HepG2 (cell line): ENCODE measurements around the gene TMPO. TPM values are rescaled to one million over a fixed set of nuclear protein-coding genes. Genes with fewer than 3 reads are reported as not detected.

Experiments used
- ATAC-seq: fragments of 200-7000 bp; cut with Tn5 transposase; 3 replicates; pipeline ENCODE4 v1.9.1; 2020; ENCODE audit warnings: mild to moderate bottlenecking, moderate library complexity
- BruUV-seq: library from RNA; stranded (reverse); fragments of 400-500 nt; replicated peaks from 2 replicates; lab custom pipeline; 2021; lab: Mats Ljungman, UMichigan
- CTCF ChIA-PET: fragments of 300-600 bp; formaldehyde crosslinking; extraction: SDS; loops from one replicate; lab custom pipeline; 2021; ENCODE audit warnings: low total read pairs, inconsistent platforms, low intra/inter-chr PET ratio; lab: Yijun Ruan, JAX
- POLR2A ChIA-PET: fragments of 350-600 bp; sonication (Branson Sonifier 250); formaldehyde crosslinking; loops from one replicate; lab custom pipeline; 2020; ENCODE audit warnings: antibody characterized with exemption, inconsistent platforms; lab: Yijun Ruan, JAX
- DNase-seq: peaks from one replicate; pipeline ENCODE4 v3.0.0-alpha.2; 2015; ENCODE audit warnings: low spot score
- FAIRE-seq: peaks from 3 replicates; lab custom pipeline; 2011; peaks lifted over from hg19 to GRCh38; lab: Jason Lieb, UNC
- H2AFZ ChIP-seq: one replicate; pipeline ENCODE4 v1.6.1; 2011; ENCODE audit warnings: low read length, inconsistent platforms
- H3K27ac ChIP-seq: fragments of 300-600 bp; 3 replicates; pipeline ENCODE4 v1.8.0; 2011; ENCODE audit warnings: mixed run types, mild to moderate bottlenecking, mixed read lengths, low read length, inconsistent platforms; ENCODE audit not compliant: insufficient read depth; ENCODE audit errors: extremely low read length
- H3K27me3 ChIP-seq, 2 experiments: fragments of 200-600 bp in 1 of 2; 2 replicates in 1 of 2; 3 replicates in 1 of 2; pipeline versions ENCODE4 v1.6.0 to v1.8.0; 2011; ENCODE audit warnings: low read length in 2 of 2, mild to moderate bottlenecking in 2 of 2, moderate library complexity in 2 of 2, inconsistent platforms in 1 of 2; ENCODE audit not compliant: insufficient read depth in 2 of 2, control insufficient read depth in 1 of 2
- H3K36me3 ChIP-seq, 2 experiments: fragments of 200-600 bp in 1 of 2; replicated peaks in 1 of 2; 2 replicates in 1 of 2; 3 replicates in 1 of 2; pipeline versions ENCODE4 v1.5.1 to v1.8.0; 2011; ENCODE audit warnings: low read length in 2 of 2, inconsistent platforms in 1 of 2; ENCODE audit not compliant: insufficient read depth in 2 of 2, control insufficient read depth in 1 of 2
- H3K4me1 ChIP-seq: 2 replicates; pipeline ENCODE4 v1.5.1; 2012; ENCODE audit warnings: low read length, inconsistent platforms; ENCODE audit not compliant: insufficient read depth
- H3K4me2 ChIP-seq: 2 replicates; pipeline ENCODE4 v1.6.0; 2011; ENCODE audit warnings: low read depth, low read length, inconsistent platforms
- H3K4me3 ChIP-seq, 3 experiments: fragments of 200-600 bp in 1 of 3; sonication (generic), shearing (Covaris generic) in 1 of 3; replicated peaks in 1 of 3; 2 replicates each; pipeline ENCODE4 v1.5.1; 2011 to 2016; ENCODE audit warnings: low read length in 3 of 3, inconsistent platforms in 2 of 3, low read depth in 2 of 3, mild to moderate bottlenecking in 2 of 3, control low read depth in 1 of 3, mixed read lengths in 1 of 3; ENCODE audit not compliant: insufficient read depth in 1 of 3
- H3K79me2 ChIP-seq: one replicate; pipeline ENCODE4 v1.6.1; 2011; ENCODE audit warnings: low read length, inconsistent platforms; ENCODE audit not compliant: insufficient read depth
- H3K9ac ChIP-seq: 2 replicates; pipeline ENCODE4 v1.6.0; 2011; ENCODE audit warnings: mild to moderate bottlenecking, low read depth, low read length, inconsistent platforms; ENCODE audit not compliant: insufficient read depth
- H3K9me3 ChIP-seq: 2 replicates; pipeline ENCODE4 v1.5.1; 2012; ENCODE audit warnings: mild to moderate bottlenecking, low read length
- H4K20me1 ChIP-seq: 2 replicates; pipeline ENCODE4 v1.6.0; 2011; ENCODE audit warnings: inconsistent platforms, mild to moderate bottlenecking, low read length, moderate library complexity; ENCODE audit not compliant: insufficient read depth
- BCL6 ChIP-seq: IDR thresholded peaks from 2 replicates; pipeline ENCODE4 v1.6.1; 2016; ENCODE audit warnings: missing genetic modification reagents, missing compliant biosample characterization
- E2F5 ChIP-seq: sonication (generic); formaldehyde crosslinking; conservative IDR thresholded peaks from 2 replicates; pipeline ENCODE4 v1.4.0; 2020; ENCODE audit warnings: missing genetic modification reagents
- MAZ ChIP-seq, 2 experiments: sonication (generic) in 1 of 2; formaldehyde crosslinking in 1 of 2; IDR thresholded peaks; 2 replicates each; pipeline versions ENCODE4 v1.5.0 to v1.6.1; 2012 to 2020; ENCODE audit warnings: low read depth in 2 of 2, mild to moderate bottlenecking in 2 of 2, borderline replicate concordance in 1 of 2, improper control_type of control experiment in 1 of 2, low read length in 1 of 2, missing genetic modification reagents in 1 of 2, moderate library complexity in 1 of 2
- NR3C1 ChIP-seq: sonication (generic); formaldehyde crosslinking; IDR thresholded peaks from 2 replicates; pipeline ENCODE4 v1.4.0; 2020; ENCODE audit warnings: missing genetic modification reagents
- PITX1 ChIP-seq: sonication (generic); formaldehyde crosslinking; IDR thresholded peaks from 2 replicates; pipeline ENCODE4 v1.5.1; 2020; ENCODE audit warnings: mild to moderate bottlenecking, missing genetic modification reagents
- SMC3 ChIP-seq: IDR thresholded peaks from 2 replicates; pipeline ENCODE4 v1.6.1; 2011; ENCODE audit warnings: low read length, improper control_type of control experiment
- ZNF407 ChIP-seq: sonication (generic); formaldehyde crosslinking; IDR thresholded peaks from one replicate; pipeline ENCODE4 v1.5.1; 2020; ENCODE audit warnings: mild to moderate bottlenecking, missing genetic modification reagents; ENCODE audit errors: not compliant biosample characterization
- ZNF703 ChIP-seq: sonication (generic); formaldehyde crosslinking; IDR thresholded peaks from 2 replicates; pipeline ENCODE4 v1.5.1; 2020; ENCODE audit warnings: missing genetic modification reagents, mild to moderate bottlenecking, moderate library complexity, borderline replicate concordance
- WGBS: methylation state at CpG from one replicate; pipeline ENCODE4 v1.1.6; 2017; ENCODE audit warnings: low lambda C conversion rate; 5-methylcytosine and 5-hydroxymethylcytosine counted together
- in situ Hi-C: cut with HindIII; loops from 2 replicates; pipeline ENCODE4 v1.10.0; 2017; ENCODE audit warnings: low pct_unique_long_range_greater_than_20kb; ENCODE audit not compliant: extremely low pct_ligation_motif_present
- intact Hi-C: fragments of 100-400 bp; cut with micrococcal nuclease; formaldehyde crosslinking; loops from one replicate; pipeline ENCODE4 v1.10.0; 2022; ENCODE audit not compliant: unreplicated experiment
- polyA plus RNA-seq, 8 experiments: library from polyadenylated mRNA; depleted of rRNA in 3 of 8; stranded (reverse) in 7 of 8; unstranded in 1 of 8; fragments of >200 nt; fragmentation: Illumina TruSeq in 4 of 8; extraction: Trizol in 4 of 8; gene quantifications; 2 replicates each; pipeline versions ENCODE4 v1.2.1 to v1.2.3, GENCODE V29; 2011 to 2016; ENCODE audit warnings: low read depth in 4 of 8, missing spikeins in 1 of 8, mixed read lengths in 1 of 8; ENCODE audit not compliant: insufficient read depth in 1 of 8
- total RNA-seq, 5 experiments: library from RNA; depleted of rRNA; stranded (reverse); fragments of >200 nt; fragmentation: Illumina TruSeq; extraction: Trizol; gene quantifications; 2 replicates each; pipeline ENCODE4 v1.2.3, GENCODE V29; 2016; ENCODE audit warnings: low read depth in 1 of 5
- TF ChIP-seq, protein P1 (sequence below): sonication (generic); formaldehyde crosslinking; IDR thresholded peaks from 2 replicates; pipeline ENCODE4 v1.5.1; 2020; ENCODE audit warnings: mild to moderate bottlenecking, moderate library complexity, missing genetic modification reagents
- TF ChIP-seq, protein P2 (sequence below): sonication (generic); formaldehyde crosslinking; conservative IDR thresholded peaks from 2 replicates; pipeline ENCODE4 v1.8.0; 2022; ENCODE audit warnings: mild to moderate bottlenecking, moderate library complexity, missing genetic modification reagents

TMPO gene
- total and polyA plus RNA-seq, 2 of the 13 experiments (the other 11 are each of a cell fraction or from before 2014, with no cell fraction given) = 24.2 to 167 TPM

- Histone ChIP-seq H3K9me3 (no peaks in the 10 kb centered on the region), H3K36me3 (peaks cover 2 to 32% of the 10 kb centered on the region in 2 experiments), H3K4me2 (no peak overlapping the region), H3K27me3 (no peaks in the 10 kb centered on the region), H3K79me2 (no peaks in the 10 kb centered on the region), H2AFZ (no peak overlapping the region), H4K20me1 (no peaks in the 10 kb centered on the region), H3K9ac (no peak overlapping the region), H3K4me1 (no peaks in the 10 kb centered on the region), H3K27ac (no peak overlapping the region), H3K4me3 (no peak overlapping the region)
- intact Hi-C loops (no loop called here), in situ Hi-C loops (no loop called here)
- ATAC-seq (no peak), FAIRE-seq (no peak), DNase-seq (no peak)
- CTCF ChIA-PET = no interaction called here
- WGBS = 96% methylated on average over 5 of the region's 5 CpGs
- POLR2A ChIA-PET = no interaction called here
- BruUV-seq = no TSS peak
- TF ChIP-seq SMC3 (no peak), MAZ (IDR thresholded peaks at IDR 0.05; ENCODE audit: borderline replicate concordance, low read depth, low read length) (no peak), MAZ (CRISPR knock-in tag; IDR thresholded peaks at IDR 0.05; ENCODE audit: low read depth) (no peak), NR3C1 (CRISPR knock-in tag) (no peak), ZNF703 (no peak), BCL6 (no peak), ZNF407 (no peak), PITX1 (CRISPR knock-in tag) (no peak), E2F5 (no peak)
- TF ChIP-seq, protein P1, sequence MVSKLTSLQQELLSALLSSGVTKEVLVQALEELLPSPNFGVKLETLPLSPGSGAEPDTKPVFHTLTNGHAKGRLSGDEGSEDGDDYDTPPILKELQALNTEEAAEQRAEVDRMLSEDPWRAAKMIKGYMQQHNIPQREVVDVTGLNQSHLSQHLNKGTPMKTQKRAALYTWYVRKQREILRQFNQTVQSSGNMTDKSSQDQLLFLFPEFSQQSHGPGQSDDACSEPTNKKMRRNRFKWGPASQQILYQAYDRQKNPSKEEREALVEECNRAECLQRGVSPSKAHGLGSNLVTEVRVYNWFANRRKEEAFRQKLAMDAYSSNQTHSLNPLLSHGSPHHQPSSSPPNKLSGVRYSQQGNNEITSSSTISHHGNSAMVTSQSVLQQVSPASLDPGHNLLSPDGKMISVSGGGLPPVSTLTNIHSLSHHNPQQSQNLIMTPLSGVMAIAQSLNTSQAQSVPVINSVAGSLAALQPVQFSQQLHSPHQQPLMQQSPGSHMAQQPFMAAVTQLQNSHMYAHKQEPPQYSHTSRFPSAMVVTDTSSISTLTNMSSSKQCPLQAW (CRISPR knock-in tag) = no peak
- TF ChIP-seq, protein P2, sequence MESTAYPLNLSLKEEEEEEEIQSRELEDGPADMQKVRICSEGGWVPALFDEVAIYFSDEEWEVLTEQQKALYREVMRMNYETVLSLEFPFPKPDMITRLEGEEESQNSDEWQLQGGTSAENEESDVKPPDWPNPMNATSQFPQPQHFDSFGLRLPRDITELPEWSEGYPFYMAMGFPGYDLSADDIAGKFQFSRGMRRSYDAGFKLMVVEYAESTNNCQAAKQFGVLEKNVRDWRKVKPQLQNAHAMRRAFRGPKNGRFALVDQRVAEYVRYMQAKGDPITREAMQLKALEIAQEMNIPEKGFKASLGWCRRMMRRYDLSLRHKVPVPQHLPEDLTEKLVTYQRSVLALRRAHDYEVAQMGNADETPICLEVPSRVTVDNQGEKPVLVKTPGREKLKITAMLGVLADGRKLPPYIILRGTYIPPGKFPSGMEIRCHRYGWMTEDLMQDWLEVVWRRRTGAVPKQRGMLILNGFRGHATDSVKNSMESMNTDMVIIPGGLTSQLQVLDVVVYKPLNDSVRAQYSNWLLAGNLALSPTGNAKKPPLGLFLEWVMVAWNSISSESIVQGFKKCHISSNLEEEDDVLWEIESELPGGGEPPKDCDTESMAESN (CRISPR knock-in tag) = no peak
Observed at GRCh38 chr12:98549371-98550110, 34.2 kb downstream of the TMPO start.
